ENCODE data around the gene C2CD2L.

- no peak for TF ChIP-seq CTCF (conservative IDR thresholded peaks at IDR 0.05; ENCODE audit: low read length)
- no peak for TF ChIP-seq EZH2phosphoT487 (IDR thresholded peaks at IDR 0.05; ENCODE audit: borderline replicate concordance)
Observed at GRCh38 chr11:119077839-119078238, 29.3 kb upstream of the C2CD2L start.

Measured in Loucy (cell line).